HepG2 (cell line): ENCODE data around the gene KIF13A. TPM values are rescaled to one million over a fixed set of nuclear protein-coding genes. Genes with fewer than 3 reads are reported as not detected.

ENCODE experiments used
- AHDC1 ChIP-seq: sonication (generic); formaldehyde crosslinking; IDR thresholded peaks from 2 replicates; pipeline ENCODE4 v1.5.1; 2020; ENCODE audit warnings: mild to moderate bottlenecking, missing genetic modification reagents, borderline replicate concordance
- BORCS8-MEF2B ChIP-seq: sonication (generic); formaldehyde crosslinking; IDR thresholded peaks from 2 replicates; pipeline ENCODE4 v1.8.0; 2022; ENCODE audit warnings: mild to moderate bottlenecking, missing genetic modification reagents
- GABPB1 ChIP-seq: IDR thresholded peaks from 2 replicates; pipeline ENCODE4 v1.6.1; 2016; ENCODE audit warnings: mild to moderate bottlenecking, missing genetic modification reagents, moderate library complexity, missing compliant biosample characterization
- NCOR1 ChIP-seq: fragments of 200-600 bp; sonication (generic); IDR thresholded peaks from 2 replicates; pipeline ENCODE4 v1.7.0; 2017; ENCODE audit warnings: antibody characterized with exemption, low read length, borderline replicate concordance
- TEF ChIP-seq: sonication (generic); formaldehyde crosslinking; IDR thresholded peaks from 2 replicates; pipeline ENCODE4 v1.5.0; 2020; ENCODE audit warnings: missing genetic modification reagents
- TMF1 ChIP-seq: sonication (generic); formaldehyde crosslinking; IDR thresholded peaks from 2 replicates; pipeline ENCODE4 v1.8.1; 2022; ENCODE audit warnings: low read depth, missing genetic modification reagents
- ZBTB20 ChIP-seq: sonication (generic); formaldehyde crosslinking; IDR thresholded peaks from 2 replicates; pipeline ENCODE4 v1.8.1; 2023; ENCODE audit warnings: missing genetic modification reagents, low read depth, mild to moderate bottlenecking, borderline replicate concordance
- ZNF12 ChIP-seq: sonication (generic); formaldehyde crosslinking; IDR thresholded peaks from 2 replicates; pipeline ENCODE4 v1.5.0; 2020; ENCODE audit warnings: missing genetic modification reagents
- ZNF331 ChIP-seq: sonication (generic); formaldehyde crosslinking; IDR thresholded peaks from 2 replicates; pipeline ENCODE4 v1.4.0; 2020; ENCODE audit warnings: missing genetic modification reagents
- ZNF772 ChIP-seq: sonication (generic); formaldehyde crosslinking; IDR thresholded peaks from 2 replicates; pipeline ENCODE4 v1.5.0; 2020; ENCODE audit warnings: mild to moderate bottlenecking, missing genetic modification reagents
- polyA plus RNA-seq, 8 experiments: library from polyadenylated mRNA; depleted of rRNA in 3 of 8; stranded (reverse) in 7 of 8; unstranded in 1 of 8; fragments of >200 nt; fragmentation: Illumina TruSeq in 4 of 8; extraction: Trizol in 4 of 8; gene quantifications; 2 replicates each; pipeline versions ENCODE4 v1.2.1 to v1.2.3, GENCODE V29; 2011 to 2016; ENCODE audit warnings: low read depth in 4 of 8, missing spikeins in 1 of 8, mixed read lengths in 1 of 8; ENCODE audit not compliant: insufficient read depth in 1 of 8
- total RNA-seq, 5 experiments: library from RNA; depleted of rRNA; stranded (reverse); fragments of >200 nt; fragmentation: Illumina TruSeq; extraction: Trizol; gene quantifications; 2 replicates each; pipeline ENCODE4 v1.2.3, GENCODE V29; 2016; ENCODE audit warnings: low read depth in 1 of 5
- TF ChIP-seq, protein P1 (sequence below), 2 experiments: sonication (generic) in 1 of 2; formaldehyde crosslinking in 1 of 2; IDR thresholded peaks; 2 replicates each; pipeline versions ENCODE4 v1.4.0 to v1.6.1; 2018 to 2020; ENCODE audit warnings: missing genetic modification reagents in 2 of 2, borderline replicate concordance in 1 of 2, low read depth in 1 of 2, mild to moderate bottlenecking in 1 of 2, missing biosample characterization in 1 of 2
- TF ChIP-seq, protein P2 (sequence below): sonication (generic); formaldehyde crosslinking; IDR thresholded peaks from 2 replicates; pipeline ENCODE4 v1.8.1; 2023; ENCODE audit warnings: mild to moderate bottlenecking, moderate library complexity, missing genetic modification reagents
- TF ChIP-seq, protein P3 (sequence below): sonication (generic); formaldehyde crosslinking; IDR thresholded peaks from 2 replicates; pipeline ENCODE4 v1.4.0; 2020; ENCODE audit warnings: mild to moderate bottlenecking, missing genetic modification reagents

The KIF13A gene
- total and polyA plus RNA-seq, 2 of the 13 experiments (the other 11 are each of a cell fraction or from before 2014, with no cell fraction given): 21.1 to 37.2 TPM

DNA sequence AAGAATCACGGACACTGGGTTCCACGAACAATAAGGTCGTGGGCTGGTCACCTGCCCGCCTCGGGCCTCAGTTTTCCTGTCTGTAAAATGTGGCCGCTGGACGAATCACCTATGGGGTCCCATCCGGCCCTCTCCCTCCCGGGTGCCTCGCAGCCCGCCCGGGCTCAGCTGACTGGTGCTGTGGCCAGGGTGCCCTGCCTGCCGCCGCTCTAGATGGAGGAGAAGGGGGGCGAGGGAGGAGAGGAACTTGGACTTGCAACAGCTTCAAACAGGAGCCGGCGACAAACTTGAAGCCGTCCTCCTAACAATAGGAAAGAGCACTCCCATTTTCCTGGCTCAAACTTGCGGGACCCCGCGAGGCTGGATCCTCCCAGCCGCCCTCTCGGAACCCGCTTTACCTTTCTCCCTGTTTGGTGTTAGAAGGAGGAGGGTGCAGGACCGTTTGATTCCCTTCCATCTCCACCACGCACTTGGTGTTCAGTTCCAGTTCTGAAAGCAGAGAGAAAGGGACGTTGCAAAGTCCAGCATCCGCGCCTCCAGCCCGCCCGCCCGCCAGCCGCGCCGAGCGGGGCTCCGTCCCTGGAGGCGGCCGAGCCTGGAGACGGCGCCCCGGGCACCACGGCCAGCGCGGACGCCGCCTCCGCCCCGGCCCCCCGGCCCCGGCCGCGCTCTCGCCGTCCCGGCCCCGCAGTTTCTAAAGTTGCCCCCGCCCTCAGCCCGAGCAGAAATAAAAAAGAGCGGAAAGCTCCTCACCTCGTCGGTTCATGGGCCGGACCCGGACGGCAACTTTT, 584 bp downstream of the KIF13A start (continued):
- TF ChIP-seq, protein P1, sequence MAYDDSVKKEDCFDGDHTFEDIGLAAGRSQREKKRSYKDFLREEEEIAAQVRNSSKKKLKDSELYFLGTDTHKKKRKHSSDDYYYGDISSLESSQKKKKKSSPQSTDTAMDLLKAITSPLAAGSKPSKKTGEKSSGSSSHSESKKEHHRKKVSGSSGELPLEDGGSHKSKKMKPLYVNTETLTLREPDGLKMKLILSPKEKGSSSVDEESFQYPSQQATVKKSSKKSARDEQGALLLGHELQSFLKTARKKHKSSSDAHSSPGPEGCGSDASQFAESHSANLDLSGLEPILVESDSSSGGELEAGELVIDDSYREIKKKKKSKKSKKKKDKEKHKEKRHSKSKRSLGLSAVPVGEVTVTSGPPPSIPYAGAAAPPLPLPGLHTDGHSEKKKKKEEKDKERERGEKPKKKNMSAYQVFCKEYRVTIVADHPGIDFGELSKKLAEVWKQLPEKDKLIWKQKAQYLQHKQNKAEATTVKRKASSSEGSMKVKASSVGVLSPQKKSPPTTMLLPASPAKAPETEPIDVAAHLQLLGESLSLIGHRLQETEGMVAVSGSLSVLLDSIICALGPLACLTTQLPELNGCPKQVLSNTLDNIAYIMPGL (CRISPR knock-in tag; IDR thresholded peaks at IDR 0.05; ENCODE audit: borderline replicate concordance in 1 of 2, low read depth in 1 of 2): 0 out of 4 replicates have a peak, but pooled peaks of 1 of the 2 experiments have one; percentile 42
- no peak for TF ChIP-seq ZNF12 (CRISPR knock-in tag)
- TF ChIP-seq ZNF331: peak; percentile 62
- TF ChIP-seq GABPB1 (CRISPR knock-in tag): peak; percentile 57
- TF ChIP-seq BORCS8-MEF2B (CRISPR knock-in tag): peak; percentile 47; the same call in 1 of the 2 replicates
- no peak for TF ChIP-seq ZBTB20 (CRISPR knock-in tag)
- TF ChIP-seq, protein P2, sequence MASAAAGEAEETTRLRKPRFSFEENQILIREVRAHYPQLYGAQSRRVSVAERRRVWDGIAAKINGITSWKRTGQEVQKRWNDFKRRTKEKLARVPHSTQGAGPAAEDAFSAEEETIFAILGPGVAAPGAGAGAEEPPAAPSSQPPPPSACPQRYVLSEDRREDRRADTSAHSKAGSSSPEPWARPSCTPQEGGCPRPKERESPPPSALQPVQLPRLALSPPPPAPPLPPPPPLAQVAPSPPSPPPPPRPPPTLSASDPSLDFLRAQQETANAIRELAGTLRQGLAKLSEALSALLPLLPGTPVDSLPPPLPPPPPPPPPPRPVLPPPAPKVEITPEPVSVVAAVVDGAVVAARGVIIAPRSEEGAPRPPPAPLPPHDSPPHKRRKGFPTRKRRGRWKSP (CRISPR knock-in tag): peak; percentile 67; the same call in 1 of the 2 replicates
- TF ChIP-seq ZNF772: peak; percentile 68
- TF ChIP-seq, protein P3, sequence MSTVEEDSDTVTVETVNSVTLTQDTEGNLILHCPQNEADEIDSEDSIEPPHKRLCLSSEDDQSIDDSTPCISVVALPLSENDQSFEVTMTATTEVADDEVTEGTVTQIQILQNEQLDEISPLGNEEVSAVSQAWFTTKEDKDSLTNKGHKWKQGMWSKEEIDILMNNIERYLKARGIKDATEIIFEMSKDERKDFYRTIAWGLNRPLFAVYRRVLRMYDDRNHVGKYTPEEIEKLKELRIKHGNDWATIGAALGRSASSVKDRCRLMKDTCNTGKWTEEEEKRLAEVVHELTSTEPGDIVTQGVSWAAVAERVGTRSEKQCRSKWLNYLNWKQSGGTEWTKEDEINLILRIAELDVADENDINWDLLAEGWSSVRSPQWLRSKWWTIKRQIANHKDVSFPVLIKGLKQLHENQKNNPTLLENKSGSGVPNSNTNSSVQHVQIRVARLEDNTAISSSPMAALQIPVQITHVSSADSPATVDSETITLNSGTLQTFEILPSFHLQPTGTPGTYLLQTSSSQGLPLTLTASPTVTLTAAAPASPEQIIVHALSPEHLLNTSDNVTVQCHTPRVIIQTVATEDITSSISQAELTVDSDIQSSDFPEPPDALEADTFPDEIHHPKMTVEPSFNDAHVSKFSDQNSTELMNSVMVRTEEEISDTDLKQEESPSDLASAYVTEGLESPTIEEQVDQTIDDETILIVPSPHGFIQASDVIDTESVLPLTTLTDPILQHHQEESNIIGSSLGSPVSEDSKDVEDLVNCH: no peak
- peak; percentile 52; the same call in 1 of the 2 replicates for TF ChIP-seq NCOR1
- 0 out of 2 replicates have a peak, but pooled peaks have one; percentile 29 for TF ChIP-seq AHDC1 (CRISPR knock-in tag)
- TF ChIP-seq TEF (CRISPR knock-in tag): 0 out of 2 replicates have a peak, but pooled peaks have one; percentile 39
- peak; percentile 37; the same call in 1 of the 2 replicates for TF ChIP-seq TMF1
